ENCODE data around the gene ZNF469. TPM values are rescaled to one million over a fixed set of nuclear protein-coding genes. Genes with fewer than 3 reads are reported as not detected.

Gene ZNF469
- polyA plus RNA-seq, 3 donors: 0.02 to 0.16 (median 0.10) TPM

- no peak for DNase-seq
- no peaks in the 10 kb centered on the region for H3K9me3 ChIP-seq (replicated peaks in 1 of 2; ENCODE audit: control insufficient read depth in 1 of 2, insufficient read depth in 1 of 2, low read length in 2 of 2)
- H3K27ac Mint-ChIP-seq: no peak overlapping the region
- no peaks in the 10 kb centered on the region for H3K4me1 Mint-ChIP-seq
- no peaks in the 10 kb centered on the region for H4K20me1 ChIP-seq (ENCODE audit: insufficient read depth, low read length)
- H3K36me3 Mint-ChIP-seq: no peaks in the 10 kb centered on the region
- no peak overlapping the region for H3K27ac ChIP-seq (ENCODE audit: low read depth in 1 of 2, low read length in 2 of 2)
- no peak overlapping the region for H3K4me3 Mint-ChIP-seq
- H3K9ac ChIP-seq (ENCODE audit: insufficient read depth, low read length, poor library complexity, severe bottlenecking): no peak overlapping the region
- TF ChIP-seq CTCF (IDR thresholded peaks at IDR 0.05): no peak
- H3K27me3 Mint-ChIP-seq (ENCODE audit: low read depth in 3 of 3): peaks cover 6 to 15% (median 7%) of the 10 kb centered on the region in 3 donors
- peaks cover 0 to 12% (median 5%) of the 10 kb centered on the region in 7 donors for H3K9me3 Mint-ChIP-seq
- no peak overlapping the region for H3K4me2 ChIP-seq (replicated peaks; ENCODE audit: extremely low read depth, low read length, poor library complexity, severe bottlenecking)
- H3K27me3 ChIP-seq (ENCODE audit: control insufficient read depth in 2 of 2, insufficient read depth in 2 of 2, low read length in 2 of 2): peaks cover 0 to 2% of the 10 kb centered on the region in 2 donors
- H3K36me3 ChIP-seq (replicated peaks in 1 of 2; ENCODE audit: control insufficient read depth in 1 of 2, insufficient read depth in 2 of 2, low read length in 2 of 2): no peaks in the 10 kb centered on the region
- no CpG with 5 or more reads among the region's 2 CpGs for WGBS (ENCODE audit: insufficient coverage)
- H2AFZ ChIP-seq (ENCODE audit: insufficient read depth, low read depth, low read length, poor library complexity, severe bottlenecking): no peak overlapping the region
- H3K79me2 ChIP-seq (ENCODE audit: insufficient read depth, low read length): no peaks in the 10 kb centered on the region
- H3K4me3 ChIP-seq (replicated peaks in 1 of 3; ENCODE audit: low read depth in 2 of 3, low read length in 3 of 3): no peak overlapping the region
- H3K4me1 ChIP-seq (ENCODE audit: control insufficient read depth in 1 of 2, insufficient read depth in 2 of 2, low read length in 2 of 2): no peaks in the 10 kb centered on the region
- intact Hi-C loops (cut with micrococcal nuclease): no loop called here
Observed at GRCh38 chr16:88360999-88361398, 21.8 kb upstream of the ZNF469 start.

- H3K36me3 Mint-ChIP-seq: no peaks in the 10 kb centered on the region
- peaks cover 0 to 12% (median 5%) of the 10 kb centered on the region in 7 donors for H3K9me3 Mint-ChIP-seq
- no peaks in the 10 kb centered on the region for H3K36me3 ChIP-seq (replicated peaks in 1 of 2; ENCODE audit: control insufficient read depth in 1 of 2, insufficient read depth in 2 of 2, low read length in 2 of 2)
- H3K27me3 ChIP-seq (ENCODE audit: control insufficient read depth in 2 of 2, insufficient read depth in 2 of 2, low read length in 2 of 2): peaks cover 0 to 2% of the 10 kb centered on the region in 2 donors
- no peak overlapping the region for H3K4me3 Mint-ChIP-seq
- H3K9ac ChIP-seq (ENCODE audit: insufficient read depth, low read length, poor library complexity, severe bottlenecking): no peak overlapping the region
- no peak overlapping the region for H3K27ac Mint-ChIP-seq
- no peaks in the 10 kb centered on the region for H4K20me1 ChIP-seq (ENCODE audit: insufficient read depth, low read length)
- no peaks in the 10 kb centered on the region for H3K4me1 ChIP-seq (ENCODE audit: control insufficient read depth in 1 of 2, insufficient read depth in 2 of 2, low read length in 2 of 2)
- peaks cover 5 to 15% (median 6%) of the 10 kb centered on the region in 3 donors for H3K27me3 Mint-ChIP-seq (ENCODE audit: low read depth in 3 of 3)
- no peaks in the 10 kb centered on the region for H3K79me2 ChIP-seq (ENCODE audit: insufficient read depth, low read length)
- no peak for TF ChIP-seq CTCF (IDR thresholded peaks at IDR 0.05)
- no peaks in the 10 kb centered on the region for H3K9me3 ChIP-seq (replicated peaks in 1 of 2; ENCODE audit: control insufficient read depth in 1 of 2, insufficient read depth in 1 of 2, low read length in 2 of 2)
- 20% methylated on average over 1 of the region's 5 CpGs for WGBS (ENCODE audit: insufficient coverage)
- DNase-seq: no peak
- no peak overlapping the region for H3K4me2 ChIP-seq (replicated peaks; ENCODE audit: extremely low read depth, low read length, poor library complexity, severe bottlenecking)
- H3K4me3 ChIP-seq (replicated peaks in 1 of 3; ENCODE audit: low read depth in 2 of 3, low read length in 3 of 3): no peak overlapping the region
- no peaks in the 10 kb centered on the region for H3K4me1 Mint-ChIP-seq
- H3K27ac ChIP-seq (ENCODE audit: low read depth in 1 of 2, low read length in 2 of 2): no peak overlapping the region
- intact Hi-C loops (cut with micrococcal nuclease): no loop called here
- H2AFZ ChIP-seq (ENCODE audit: insufficient read depth, low read depth, low read length, poor library complexity, severe bottlenecking): no peak overlapping the region
Observed at GRCh38 chr16:88361775-88362174, 21.0 kb upstream of the ZNF469 start.

All from CD14-positive monocyte (primary cell).